ENCODE measurements around the gene WNT9A. TPM values are rescaled to one million over a fixed set of nuclear protein-coding genes. Genes with fewer than 3 reads are reported as not detected.
A peak's percentile ranks its signal among the peaks of the same experiment; 100 is the strongest.
"Not testable (repeated sequence)": the region's sequence is repeated elsewhere in the genome, so short reads cannot be mapped to it uniquely, and the experiment has no call there.

WNT9A gene, protein sequence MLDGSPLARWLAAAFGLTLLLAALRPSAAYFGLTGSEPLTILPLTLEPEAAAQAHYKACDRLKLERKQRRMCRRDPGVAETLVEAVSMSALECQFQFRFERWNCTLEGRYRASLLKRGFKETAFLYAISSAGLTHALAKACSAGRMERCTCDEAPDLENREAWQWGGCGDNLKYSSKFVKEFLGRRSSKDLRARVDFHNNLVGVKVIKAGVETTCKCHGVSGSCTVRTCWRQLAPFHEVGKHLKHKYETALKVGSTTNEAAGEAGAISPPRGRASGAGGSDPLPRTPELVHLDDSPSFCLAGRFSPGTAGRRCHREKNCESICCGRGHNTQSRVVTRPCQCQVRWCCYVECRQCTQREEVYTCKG
- polyA plus RNA-seq (2011; rRNA removed) (0.85 and 1.5 TPM in 2 replicates), polyA minus RNA-seq (2011; rRNA and poly(A)+ RNA removed) (0.57 TPM in 2 replicates)

DNA sequence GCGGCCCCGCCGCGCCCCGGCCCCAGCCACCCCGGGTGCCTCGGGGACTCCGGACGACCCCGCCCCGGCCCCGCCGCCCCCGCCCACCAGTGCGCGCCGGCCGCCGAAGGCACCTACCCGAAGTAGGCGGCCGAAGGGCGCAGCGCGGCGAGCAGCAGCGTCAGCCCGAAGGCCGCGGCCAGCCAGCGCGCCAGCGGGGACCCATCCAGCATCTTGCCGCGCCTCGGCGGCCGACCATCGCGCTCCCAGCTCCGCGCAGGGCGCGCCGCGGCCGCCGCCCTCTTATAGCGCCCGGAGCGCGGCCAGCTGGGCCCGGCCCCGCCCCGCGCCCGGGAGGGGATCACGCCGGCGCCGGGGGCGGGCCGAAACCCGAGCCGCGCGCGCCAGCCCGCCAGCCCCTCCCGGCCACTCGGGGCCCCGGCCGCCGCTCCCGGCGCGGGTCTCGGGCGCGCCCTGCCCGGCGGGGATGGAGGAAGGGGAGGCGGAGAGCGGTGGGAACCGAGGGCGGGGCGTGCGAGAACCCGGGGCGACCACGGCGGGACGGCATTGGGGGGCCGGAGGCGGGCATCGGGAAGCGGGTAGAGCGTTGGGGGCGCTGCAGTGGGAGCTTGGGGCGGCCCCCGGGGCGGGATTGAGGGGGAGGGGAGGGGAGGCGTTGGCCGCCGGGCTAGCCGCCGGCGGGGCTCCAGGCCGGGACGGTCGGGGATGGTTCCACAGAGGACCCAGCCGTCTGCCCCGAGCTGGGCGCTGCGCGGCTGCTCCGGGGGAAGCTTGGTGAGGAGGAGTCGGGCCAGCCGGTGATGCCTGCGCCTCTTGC is at the start of gene WNT9A:
Gene WNT9A (minus strand): TSS at position 257 of the 817 bp plus-strand sequence. CDS start 45 bp downstream, at position 212.
- CTCF ChIA-PET = interaction anchor here (0.6 to 4.8 kb wide), 12 partner anchors 10 to 1344 kb away, joined by 3 to 71 read pairs (median 4); no protein-coding TSS in a partner anchor
- peak within 1 kb of the TSS; percentile 65 for H3K4me3 ChIP-seq (ENCODE audit: low read depth, low read length)
- TF ChIP-seq, protein P1, sequence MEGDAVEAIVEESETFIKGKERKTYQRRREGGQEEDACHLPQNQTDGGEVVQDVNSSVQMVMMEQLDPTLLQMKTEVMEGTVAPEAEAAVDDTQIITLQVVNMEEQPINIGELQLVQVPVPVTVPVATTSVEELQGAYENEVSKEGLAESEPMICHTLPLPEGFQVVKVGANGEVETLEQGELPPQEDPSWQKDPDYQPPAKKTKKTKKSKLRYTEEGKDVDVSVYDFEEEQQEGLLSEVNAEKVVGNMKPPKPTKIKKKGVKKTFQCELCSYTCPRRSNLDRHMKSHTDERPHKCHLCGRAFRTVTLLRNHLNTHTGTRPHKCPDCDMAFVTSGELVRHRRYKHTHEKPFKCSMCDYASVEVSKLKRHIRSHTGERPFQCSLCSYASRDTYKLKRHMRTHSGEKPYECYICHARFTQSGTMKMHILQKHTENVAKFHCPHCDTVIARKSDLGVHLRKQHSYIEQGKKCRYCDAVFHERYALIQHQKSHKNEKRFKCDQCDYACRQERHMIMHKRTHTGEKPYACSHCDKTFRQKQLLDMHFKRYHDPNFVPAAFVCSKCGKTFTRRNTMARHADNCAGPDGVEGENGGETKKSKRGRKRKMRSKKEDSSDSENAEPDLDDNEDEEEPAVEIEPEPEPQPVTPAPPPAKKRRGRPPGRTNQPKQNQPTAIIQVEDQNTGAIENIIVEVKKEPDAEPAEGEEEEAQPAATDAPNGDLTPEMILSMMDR (IDR thresholded peaks at IDR 0.05; ENCODE audit: insufficient read depth, low read depth, low read length) = no peak
- DNase-seq (ENCODE audit: low read depth) = no peak
- POLR2A ChIA-PET = no interaction called here
- no peaks in the 10 kb centered on the region for H3K36me3 ChIP-seq (ENCODE audit: control insufficient read depth, insufficient read depth, low read length)
- H3K27me3 ChIP-seq (ENCODE audit: control insufficient read depth, insufficient read depth, low read length) = no peaks in the 10 kb centered on the region

DNA sequence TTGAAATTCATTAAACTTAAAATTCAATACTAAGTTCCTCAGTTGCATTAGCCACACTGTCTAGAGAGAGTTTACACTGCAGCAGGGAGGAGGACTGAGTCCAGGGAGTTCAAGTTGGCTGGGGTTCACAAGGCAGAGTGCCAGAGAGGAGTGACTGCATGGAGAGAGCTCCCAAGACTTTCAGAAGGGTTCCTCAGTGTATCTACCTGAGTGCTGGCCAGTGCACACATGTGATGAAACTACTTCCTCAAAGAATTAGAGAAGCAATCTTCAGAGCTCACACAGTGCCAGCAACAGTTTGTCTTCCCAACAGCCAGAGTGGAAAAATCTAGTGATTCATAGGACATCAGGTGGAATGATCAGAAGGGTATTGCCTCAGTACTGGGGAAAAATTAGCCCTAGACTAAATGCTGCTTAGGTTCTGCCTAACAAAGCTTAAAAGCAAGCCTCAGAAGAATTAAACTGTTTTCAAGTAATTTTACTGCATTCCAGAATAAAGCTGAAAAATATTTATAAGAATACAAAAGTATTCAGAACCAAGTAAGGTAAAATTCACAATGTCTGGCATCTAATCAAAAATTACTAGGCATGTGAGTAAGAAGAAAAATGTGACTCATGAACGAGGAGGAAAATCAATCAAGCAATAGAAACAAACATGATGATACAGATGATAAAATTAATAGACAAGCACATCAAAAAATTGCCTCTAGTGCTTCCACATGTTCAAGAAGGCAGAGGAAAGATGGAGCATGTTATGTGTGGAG is 48.6 kb upstream of the WNT9A start:
- CTCF ChIA-PET = interaction anchor here (0.5 to 0.6 kb wide), 2 partner anchors 234 to 1045 kb away, joined by 3 read pairs; no protein-coding TSS in a partner anchor
- no peaks in the 10 kb centered on the region for H3K36me3 ChIP-seq (ENCODE audit: control insufficient read depth, insufficient read depth, low read length)
- no peak for DNase-seq (ENCODE audit: low read depth)
- TF ChIP-seq, protein P1 (IDR thresholded peaks at IDR 0.05; ENCODE audit: insufficient read depth, low read depth, low read length) = no peak
- POLR2A ChIA-PET = no interaction called here
- no peak overlapping the region for H3K4me3 ChIP-seq (ENCODE audit: low read depth, low read length)
- peaks cover 3% of the 10 kb centered on the region for H3K27me3 ChIP-seq (ENCODE audit: control insufficient read depth, insufficient read depth, low read length)

DNA sequence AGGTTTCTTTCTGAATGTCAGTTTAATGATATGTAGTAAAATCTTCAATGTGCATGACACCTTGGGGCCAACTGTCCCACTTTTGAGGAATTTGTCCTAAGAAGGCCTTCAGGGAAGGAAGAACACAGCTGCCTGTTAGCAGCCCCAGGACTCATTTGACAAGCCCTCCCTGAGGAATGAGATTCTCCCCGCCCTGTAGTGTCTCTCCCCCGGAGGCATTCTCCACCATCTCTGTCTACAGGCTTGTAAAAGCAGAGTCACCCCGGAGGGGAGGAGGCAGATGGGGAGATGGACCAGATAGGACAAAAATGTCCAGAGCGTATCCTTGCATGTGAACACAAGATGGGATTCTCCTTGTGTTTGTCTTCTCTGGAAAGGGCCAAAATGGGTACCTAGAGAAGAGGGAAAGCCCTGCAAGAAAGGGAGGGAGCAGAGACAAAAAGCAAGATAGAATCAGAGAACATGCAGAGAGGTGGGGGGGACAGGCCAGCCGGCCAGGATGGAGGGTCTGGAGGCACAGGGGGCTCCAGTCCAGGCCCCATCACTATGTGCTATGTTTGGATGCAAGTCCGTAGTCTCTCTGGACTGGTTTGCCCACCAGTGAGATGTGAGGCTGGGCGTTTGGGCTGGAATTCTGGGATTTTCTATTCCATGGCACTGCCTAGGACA is 47.0 kb upstream of the WNT9A start:
- ChIA-PET POLR2A (no interaction called here), CTCF (no interaction called here)
- TF ChIP-seq, protein P1 (IDR thresholded peaks at IDR 0.05; ENCODE audit: insufficient read depth, low read depth, low read length) = no peak
- H3K4me3 ChIP-seq (ENCODE audit: low read depth, low read length) = no peak overlapping the region
- no peaks in the 10 kb centered on the region for H3K36me3 ChIP-seq (ENCODE audit: control insufficient read depth, insufficient read depth, low read length)
- H3K27me3 ChIP-seq (ENCODE audit: control insufficient read depth, insufficient read depth, low read length) = no peaks in the 10 kb centered on the region
- DNase-seq (ENCODE audit: low read depth) = no peak

DNA sequence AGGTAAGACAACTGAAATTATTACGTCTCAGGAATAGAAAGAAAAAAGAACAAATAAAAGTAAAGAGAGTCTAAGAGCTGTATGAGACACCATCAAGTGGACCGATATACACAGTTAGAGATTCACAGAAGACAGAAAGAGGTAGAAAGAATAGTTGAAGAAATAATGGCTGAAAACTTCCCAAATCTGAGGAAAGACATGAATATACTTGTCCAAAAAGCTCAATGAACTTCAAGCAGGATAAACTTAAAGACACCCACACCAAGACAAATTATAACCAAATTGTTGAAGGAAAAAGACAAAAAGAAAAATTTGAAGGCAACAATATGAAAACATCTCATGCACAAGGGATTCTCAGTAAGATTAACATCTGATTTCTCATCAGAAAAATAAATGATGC is 39.4 kb upstream of the WNT9A start:
- Histone ChIP-seq H3K36me3 (ENCODE audit: control insufficient read depth, insufficient read depth, low read length) (no peaks in the 10 kb centered on the region), H3K4me3 (ENCODE audit: low read depth, low read length) (no peak overlapping the region), H3K27me3 (ENCODE audit: control insufficient read depth, insufficient read depth, low read length) (no peaks in the 10 kb centered on the region)
- TF ChIP-seq, protein P1 (IDR thresholded peaks at IDR 0.05; ENCODE audit: insufficient read depth, low read depth, low read length) = no peak
- POLR2A ChIA-PET = no interaction called here
- DNase-seq (ENCODE audit: low read depth) = no peak
- CTCF ChIA-PET = interaction anchor here (2.7 kb wide), 1 partner anchor 12 kb away, joined by 15 read pairs; no protein-coding TSS in a partner anchor

DNA sequence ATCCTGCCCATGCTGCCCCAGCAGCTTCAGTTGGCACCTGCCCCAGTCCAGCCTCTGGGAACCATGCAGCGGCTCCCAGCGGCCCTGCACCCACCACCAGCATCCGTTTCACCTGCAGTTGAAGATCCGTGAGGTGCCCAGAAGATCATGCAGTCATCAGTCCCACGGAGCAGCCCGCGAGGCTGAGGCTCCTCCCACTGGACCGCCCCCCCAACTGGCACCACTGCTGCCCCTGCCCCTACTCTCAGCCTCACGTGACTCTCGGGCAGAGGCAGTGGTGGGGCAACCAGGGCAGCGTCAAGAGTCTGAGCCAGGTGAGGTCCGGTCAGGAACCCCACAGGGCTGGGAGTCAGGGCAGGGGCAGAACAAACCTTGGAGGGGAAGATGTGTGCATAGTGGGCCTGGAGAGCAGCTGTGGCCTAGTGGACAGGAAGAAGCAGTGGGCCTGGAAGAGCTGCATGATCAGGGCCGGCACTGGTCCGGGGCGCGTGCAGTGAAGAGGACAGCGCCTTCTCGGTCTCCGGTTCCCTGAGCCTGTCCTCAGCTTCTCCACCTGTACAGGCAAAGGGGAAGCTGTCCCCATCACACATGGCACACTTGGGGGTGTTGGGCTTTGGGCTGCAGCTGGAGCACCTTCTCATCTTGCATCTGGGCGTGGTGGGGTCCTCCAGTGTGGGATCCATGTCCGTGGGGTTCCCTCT is 28.0 kb upstream of the WNT9A start:
- H3K27me3 ChIP-seq (ENCODE audit: control insufficient read depth, insufficient read depth, low read length); CTCF ChIA-PET; H3K4me3 ChIP-seq (ENCODE audit: low read depth, low read length); H3K36me3 ChIP-seq (ENCODE audit: control insufficient read depth, insufficient read depth, low read length); DNase-seq (ENCODE audit: low read depth); POLR2A ChIA-PET: not testable (repeated sequence)

DNA sequence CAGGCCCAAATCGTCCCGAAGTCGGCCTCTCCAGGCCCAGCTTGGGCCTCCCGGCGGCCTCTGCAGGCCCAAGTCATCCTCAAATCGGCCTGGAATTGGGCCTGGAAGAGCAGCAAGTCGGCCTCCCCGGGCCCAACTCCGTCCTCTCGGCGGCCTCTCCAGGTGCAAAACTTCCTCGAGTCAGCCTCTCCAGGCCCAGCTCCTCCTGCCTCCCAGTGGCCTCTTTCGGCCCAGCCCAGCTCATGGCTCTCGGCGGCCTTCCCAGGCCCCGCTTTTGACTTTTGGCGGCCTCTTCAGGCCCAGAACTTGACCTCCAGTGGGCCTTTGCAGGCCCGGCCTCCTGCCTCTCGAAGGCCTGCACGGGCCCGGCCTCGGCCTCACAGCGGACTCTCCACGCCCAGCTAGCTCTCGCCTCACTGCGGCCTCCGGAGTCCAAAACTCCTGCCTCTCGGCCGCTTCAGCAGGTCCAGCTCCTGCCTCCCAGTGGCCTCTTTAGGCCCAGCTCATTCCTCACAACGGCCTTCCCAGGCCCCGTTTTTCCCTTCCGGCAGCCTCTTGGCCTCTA is 26.1 kb upstream of the WNT9A start:
- H3K36me3 ChIP-seq (ENCODE audit: control insufficient read depth, insufficient read depth, low read length); H3K4me3 ChIP-seq (ENCODE audit: low read depth, low read length); DNase-seq (ENCODE audit: low read depth); H3K27me3 ChIP-seq (ENCODE audit: control insufficient read depth, insufficient read depth, low read length); POLR2A ChIA-PET: not testable (repeated sequence)
- CTCF ChIA-PET = interaction anchor here (0.6 kb wide), 1 partner anchor 12 kb away, joined by 4 read pairs; no protein-coding TSS in a partner anchor

DNA sequence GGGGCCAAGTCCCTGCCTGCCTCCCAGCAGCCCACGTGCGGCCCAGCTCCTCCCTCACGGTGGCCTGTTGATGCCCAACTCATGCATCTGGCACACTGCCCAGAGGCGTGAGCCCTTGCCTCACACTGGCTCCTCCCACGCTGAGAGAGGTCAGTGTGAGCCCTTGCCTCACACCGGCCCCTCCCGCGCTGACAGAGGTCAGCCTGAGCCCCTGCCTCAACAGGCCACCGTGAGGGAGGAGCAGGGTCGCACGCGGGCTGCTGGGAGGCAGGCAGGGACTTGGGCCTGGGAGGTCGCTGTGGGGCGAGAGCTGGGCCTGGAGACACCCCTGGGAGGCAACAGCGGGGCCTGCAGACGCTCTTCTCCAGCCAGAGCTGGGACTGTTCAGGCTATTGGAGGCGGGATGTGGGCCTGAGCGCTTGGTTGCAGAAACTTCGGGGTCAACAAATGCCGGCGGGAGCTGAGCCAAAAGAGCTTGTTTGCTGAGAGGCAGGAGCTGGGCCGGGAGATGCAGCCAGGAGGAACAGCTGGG is 25.2 kb upstream of the WNT9A start:
- POLR2A ChIA-PET; H3K36me3 ChIP-seq (ENCODE audit: control insufficient read depth, insufficient read depth, low read length); H3K4me3 ChIP-seq (ENCODE audit: low read depth, low read length); DNase-seq (ENCODE audit: low read depth); H3K27me3 ChIP-seq (ENCODE audit: control insufficient read depth, insufficient read depth, low read length): not testable (repeated sequence)
- CTCF ChIA-PET = interaction anchor here (0.6 kb wide), 1 partner anchor 11 kb away, joined by 4 read pairs; no protein-coding TSS in a partner anchor
